ENCODE data around the gene NACA2.
"Not testable (repeated sequence)": the region's sequence is repeated elsewhere in the genome, so short reads cannot be mapped to it uniquely, and the experiment has no call there.

NACA2 gene

GRCh38 chr17:61631800-61632199 is 40.8 kb upstream of the NACA2 start:
- TF ChIP-seq CTCF (IDR thresholded peaks at IDR 0.05) (no peak), ZFX (IDR thresholded peaks at IDR 0.05; ENCODE audit: borderline replicate concordance) (no peak)
- no peak overlapping the region for H3K27ac ChIP-seq

- not testable (repeated sequence) for H3K27ac ChIP-seq
These were observed 37.1 kb upstream of the NACA2 start for GRCh38 chr17:61628158-61628557.

GRCh38 chr17:61627658-61628057 is 36.6 kb upstream of the NACA2 start:
- TF ChIP-seq ZFX (IDR thresholded peaks at IDR 0.05; ENCODE audit: borderline replicate concordance) (no peak), CTCF (IDR thresholded peaks at IDR 0.05) (no peak)
- no peak overlapping the region for H3K27ac ChIP-seq

GRCh38 chr17:61627125-61627524 is 36.1 kb upstream of the NACA2 start:
- no peak overlapping the region for H3K27ac ChIP-seq
- TF ChIP-seq ZFX (IDR thresholded peaks at IDR 0.05; ENCODE audit: borderline replicate concordance) (no peak), CTCF (IDR thresholded peaks at IDR 0.05) (no peak)

- H3K27ac ChIP-seq = no peak overlapping the region
- TF ChIP-seq ZFX (IDR thresholded peaks at IDR 0.05; ENCODE audit: borderline replicate concordance) = no peak
- TF ChIP-seq CTCF (IDR thresholded peaks at IDR 0.05) = no peak
These were observed 34.5 kb upstream of the NACA2 start for GRCh38 chr17:61625564-61625963.

- no peak overlapping the region for H3K27ac ChIP-seq
- TF ChIP-seq CTCF (IDR thresholded peaks at IDR 0.05) (no peak), ZFX (IDR thresholded peaks at IDR 0.05; ENCODE audit: borderline replicate concordance) (no peak)
These were observed 33.9 kb upstream of the NACA2 start for GRCh38 chr17:61624951-61625350.

- TF ChIP-seq CTCF (IDR thresholded peaks at IDR 0.05) = no peak
- TF ChIP-seq ZFX (IDR thresholded peaks at IDR 0.05; ENCODE audit: borderline replicate concordance) = no peak
- H3K27ac ChIP-seq = no peak overlapping the region
These were observed 30.3 kb upstream of the NACA2 start for GRCh38 chr17:61621317-61621716.

- TF ChIP-seq CTCF (IDR thresholded peaks at IDR 0.05) (no peak), ZFX (IDR thresholded peaks at IDR 0.05; ENCODE audit: borderline replicate concordance) (no peak)
- no peak overlapping the region for H3K27ac ChIP-seq
These were observed 28.9 kb upstream of the NACA2 start for GRCh38 chr17:61619953-61620352.
